Tibial artery (tissue), 4 donors: ENCODE measurements around the gene LAS1L.

Source experiments
- DNase-seq, 2 donors: peaks; one replicate each; pipeline ENCODE4 v3.0.0-alpha.2; 2019
- H3K27ac ChIP-seq, 2 donors: fragments of 200-600 bp; sonication (generic) in 1 of 2; 1 replicate in 1 of 2; 2 replicates in 1 of 2; pipeline ENCODE4 v1.5.1; 2018 to 2019; ENCODE audit warnings: mild to moderate bottlenecking in 1 of 2
- H3K27me3 ChIP-seq, 2 donors: fragments of 200-600 bp; sonication (generic) in 1 of 2; one replicate each; pipeline versions ENCODE4 v1.5.1 to v1.6.0; 2016 to 2019
- H3K36me3 ChIP-seq, 3 donors: fragments of 200-600 bp; sonication (generic) in 2 of 3; one replicate each; pipeline ENCODE4 v1.5.1; 2016 to 2019; ENCODE audit warnings: mild to moderate bottlenecking in 2 of 3
- H3K4me1 ChIP-seq, 4 donors: fragments of 200-600 bp; sonication (generic) in 2 of 4; 1 replicate in 3 of 4; 2 replicates in 1 of 4; pipeline ENCODE4 v1.5.1; 2016 to 2019
- H3K4me3 ChIP-seq, 2 donors: fragments of 200-600 bp; sonication (generic) in 1 of 2; 1 replicate in 1 of 2; 2 replicates in 1 of 2; pipeline ENCODE4 v1.5.1; 2018 to 2019; ENCODE audit warnings: mild to moderate bottlenecking in 2 of 2
- H3K9me3 ChIP-seq, 3 donors: fragments of 200-600 bp; sonication (generic) in 1 of 3; one replicate each; pipeline ENCODE4 v1.5.1; 2016 to 2019
- CTCF ChIP-seq, 2 experiments: fragments of 200-600 bp in 1 of 2; fragments of 450-650 bp in 1 of 2; IDR thresholded peaks; one replicate each; pipeline ENCODE4 v1.5.1; 2017 to 2019; ENCODE audit warnings: antibody characterized with exemption in 2 of 2, mild to moderate bottlenecking in 1 of 2, moderate library complexity in 1 of 2
- intact Hi-C: fragments of 100-400 bp; cut with DNase I; formaldehyde crosslinking; loops from one replicate; pipeline ENCODE4 v1.15.0; 2023; ENCODE audit warnings: low total_unique reads

LAS1L gene

DNA sequence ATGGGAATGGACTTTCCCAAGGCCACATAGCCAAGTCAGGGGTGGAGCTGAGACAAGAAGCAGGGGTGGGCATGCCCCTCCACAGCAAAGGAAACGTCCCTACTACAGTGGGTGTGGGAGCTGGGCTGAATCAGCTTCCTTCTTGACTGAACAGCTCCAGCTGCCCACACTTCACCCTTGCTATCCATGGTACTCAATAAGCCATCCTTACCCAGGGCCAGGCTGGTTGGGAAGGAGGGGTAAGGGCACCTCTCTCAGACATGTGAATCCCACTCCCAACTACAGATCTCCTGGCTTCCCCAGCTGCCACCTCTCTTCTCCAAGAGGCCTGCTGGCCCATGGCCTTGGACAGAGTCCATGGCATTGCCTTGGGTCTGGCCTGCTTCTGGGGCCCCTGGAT is 21.0 kb downstream of the LAS1L start:
- H3K36me3 ChIP-seq: peaks cover 0 to 49% (median 26%) of the 10 kb centered on the region in 3 donors
- H3K4me1 ChIP-seq: no peaks in the 10 kb centered on the region
- no peak for DNase-seq
- H3K4me3 ChIP-seq: no peak overlapping the region
- no peaks in the 10 kb centered on the region for H3K9me3 ChIP-seq
- intact Hi-C loops: no loop called here
- H3K27ac ChIP-seq: no peak overlapping the region
- TF ChIP-seq CTCF (IDR thresholded peaks at IDR 0.05): no peak
- no peaks in the 10 kb centered on the region for H3K27me3 ChIP-seq

DNA sequence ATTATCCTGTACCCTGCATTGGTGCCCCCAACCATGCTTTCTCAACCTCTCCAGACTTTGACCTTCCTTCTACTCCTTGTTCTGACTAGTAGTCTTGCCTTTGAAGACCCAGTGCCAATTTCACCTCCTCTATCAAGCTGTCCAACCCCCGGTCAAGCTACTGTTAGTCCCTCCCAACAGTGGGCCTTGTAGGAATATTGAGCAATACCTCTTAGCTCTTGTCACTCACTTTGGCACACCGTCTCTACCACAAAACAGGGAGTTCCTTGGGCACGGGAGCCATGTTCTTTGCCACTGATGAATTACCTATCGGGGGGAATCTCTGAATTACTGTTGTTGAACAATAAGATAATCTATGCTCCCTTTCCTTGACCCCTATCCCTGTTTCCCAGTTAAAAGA is 25.2 kb downstream of the LAS1L start:
- intact Hi-C loops: no loop called here
- Histone ChIP-seq H3K4me3 (no peak overlapping the region), H3K27me3 (no peaks in the 10 kb centered on the region)

GRCh38 chrX:65508851-65509250 is 25.7 kb downstream of the LAS1L start:
- Histone ChIP-seq H3K4me1 (no peaks in the 10 kb centered on the region), H3K9me3 (no peaks in the 10 kb centered on the region), H3K27ac (no peak overlapping the region), H3K36me3 (peaks cover 0 to 25% (median 18%) of the 10 kb centered on the region in 3 donors), H3K27me3 (no peaks in the 10 kb centered on the region), H3K4me3 (no peak overlapping the region)
- intact Hi-C loops: no loop called here
- DNase-seq: no peak
- TF ChIP-seq CTCF (IDR thresholded peaks at IDR 0.05): no peak

More for the DNA sequence above, 25.2 kb downstream of the LAS1L start:
- peaks cover 0 to 30% (median 21%) of the 10 kb centered on the region in 3 donors for H3K36me3 ChIP-seq
- H3K4me1 ChIP-seq: no peaks in the 10 kb centered on the region
- H3K27ac ChIP-seq: no peak overlapping the region
- no peaks in the 10 kb centered on the region for H3K9me3 ChIP-seq
- no peak for DNase-seq
- TF ChIP-seq CTCF (IDR thresholded peaks at IDR 0.05): no peak

GRCh38 chrX:65502618-65503017 is 32.0 kb downstream of the LAS1L start:
- intact Hi-C loops: no loop called here
- no peak for TF ChIP-seq CTCF (IDR thresholded peaks at IDR 0.05)
- no peaks in the 10 kb centered on the region for H3K4me1 ChIP-seq

DNA sequence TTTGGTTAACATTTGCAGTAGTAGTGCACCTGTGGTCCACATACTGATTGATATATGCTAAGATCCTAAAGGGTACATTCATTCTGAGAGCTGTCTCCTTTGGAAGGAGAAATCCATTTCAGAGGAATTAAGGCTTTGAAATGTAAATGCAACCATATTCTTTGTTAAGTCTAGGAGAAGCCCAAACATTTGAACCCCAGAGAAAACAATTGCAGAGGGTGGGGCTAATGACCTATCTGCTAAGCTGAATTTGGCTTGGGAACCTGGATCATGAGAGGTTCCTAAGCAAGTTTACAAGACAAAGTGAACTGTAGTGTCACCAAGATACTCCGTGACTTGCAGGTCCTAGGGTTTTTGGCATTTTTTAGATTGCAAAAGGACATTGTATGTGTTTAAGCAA is 41.2 kb downstream of the LAS1L start:
- Histone ChIP-seq H3K36me3 (no peaks in the 10 kb centered on the region), H3K9me3 (no peaks in the 10 kb centered on the region), H3K27ac (no peak overlapping the region), H3K27me3 (no peaks in the 10 kb centered on the region), H3K4me3 (no peak overlapping the region), H3K4me1 (no peaks in the 10 kb centered on the region)
- no peak for TF ChIP-seq CTCF (IDR thresholded peaks at IDR 0.05)
- no peak for DNase-seq
- intact Hi-C loops: loop anchor here (5.0 kb wide), 1 partner anchor 1129 kb away; no protein-coding TSS in a partner anchor

More at GRCh38 chrX:65502618-65503017, 32.0 kb downstream of the LAS1L start:
- DNase-seq: no peak
- Histone ChIP-seq H3K27me3 (no peaks in the 10 kb centered on the region), H3K36me3 (no peaks in the 10 kb centered on the region), H3K4me3 (no peak overlapping the region), H3K9me3 (no peaks in the 10 kb centered on the region), H3K27ac (no peak overlapping the region)

- H3K9me3 ChIP-seq: no peaks in the 10 kb centered on the region
- no peak overlapping the region for H3K4me3 ChIP-seq
- no peak for DNase-seq
- no peaks in the 10 kb centered on the region for H3K27me3 ChIP-seq
- TF ChIP-seq CTCF (IDR thresholded peaks at IDR 0.05): no peak
- intact Hi-C loops: loop anchor here (5.0 kb wide), 1 partner anchor 1131 kb away; no protein-coding TSS in a partner anchor
- no peaks in the 10 kb centered on the region for H3K4me1 ChIP-seq
- no peaks in the 10 kb centered on the region for H3K36me3 ChIP-seq
- no peak overlapping the region for H3K27ac ChIP-seq
Observed at GRCh38 chrX:65491620-65492019, 43.0 kb downstream of the LAS1L start.
